Mammary epithelial cell (primary cell): Measurements from ENCODE around the gene TRHDE.

Source experiments
- EZH2 ChIP-seq: IDR thresholded peaks from 2 replicates; pipeline ENCODE4 v1.6.1; 2012; ENCODE audit warnings: low read length, inconsistent platforms, borderline replicate concordance
- TF ChIP-seq, protein P1 (sequence below), 2 donors: IDR thresholded peaks in 1 of 2; conservative IDR thresholded peaks in 1 of 2; 2 replicates each; pipeline ENCODE4 v1.5.1; 2011 to 2012; ENCODE audit warnings: inconsistent platforms in 2 of 2, low read length in 2 of 2, mild to moderate bottlenecking in 2 of 2, control low read depth in 1 of 2, low read depth in 1 of 2; ENCODE audit not compliant: insufficient read depth in 1 of 2; ENCODE audit errors: extremely low read depth in 1 of 2

GRCh38 chr12:72277415-72277814 lies 5.2 kb downstream of the TRHDE start:
- TF ChIP-seq, protein P1, sequence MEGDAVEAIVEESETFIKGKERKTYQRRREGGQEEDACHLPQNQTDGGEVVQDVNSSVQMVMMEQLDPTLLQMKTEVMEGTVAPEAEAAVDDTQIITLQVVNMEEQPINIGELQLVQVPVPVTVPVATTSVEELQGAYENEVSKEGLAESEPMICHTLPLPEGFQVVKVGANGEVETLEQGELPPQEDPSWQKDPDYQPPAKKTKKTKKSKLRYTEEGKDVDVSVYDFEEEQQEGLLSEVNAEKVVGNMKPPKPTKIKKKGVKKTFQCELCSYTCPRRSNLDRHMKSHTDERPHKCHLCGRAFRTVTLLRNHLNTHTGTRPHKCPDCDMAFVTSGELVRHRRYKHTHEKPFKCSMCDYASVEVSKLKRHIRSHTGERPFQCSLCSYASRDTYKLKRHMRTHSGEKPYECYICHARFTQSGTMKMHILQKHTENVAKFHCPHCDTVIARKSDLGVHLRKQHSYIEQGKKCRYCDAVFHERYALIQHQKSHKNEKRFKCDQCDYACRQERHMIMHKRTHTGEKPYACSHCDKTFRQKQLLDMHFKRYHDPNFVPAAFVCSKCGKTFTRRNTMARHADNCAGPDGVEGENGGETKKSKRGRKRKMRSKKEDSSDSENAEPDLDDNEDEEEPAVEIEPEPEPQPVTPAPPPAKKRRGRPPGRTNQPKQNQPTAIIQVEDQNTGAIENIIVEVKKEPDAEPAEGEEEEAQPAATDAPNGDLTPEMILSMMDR (conservative IDR thresholded peaks at IDR 0.05 in 1 of 2, IDR thresholded peaks at IDR 0.05 in 1 of 2; ENCODE audit: extremely low read depth in 1 of 2, insufficient read depth in 1 of 2, low read depth in 1 of 2, low read length in 2 of 2) = no peak
- TF ChIP-seq EZH2 = no peak
